KMS-11 (cell line): ENCODE results near the gene TMEM39B.

Experiments used
- H2AFZ ChIP-seq: fragments of 200-600 bp; sonication (generic); 2 replicates; pipeline ENCODE4 v1.6.1; 2016; ENCODE audit warnings: antibody characterized with exemption, mixed run types, low read depth
- H3K27ac ChIP-seq: fragments of 200-600 bp; sonication (generic); 2 replicates; pipeline ENCODE4 v1.6.1; 2016; ENCODE audit warnings: mild to moderate bottlenecking, mixed run types
- H3K27me3 ChIP-seq: fragments of 200-600 bp; sonication (generic); 2 replicates; pipeline ENCODE4 v1.6.1; 2017; ENCODE audit warnings: mild to moderate bottlenecking, low read depth, mixed run types, moderate library complexity; ENCODE audit not compliant: insufficient read depth
- H3K36me3 ChIP-seq: fragments of 200-600 bp; sonication (generic); 2 replicates; pipeline ENCODE4 v1.6.1; 2017; ENCODE audit warnings: mild to moderate bottlenecking, mixed run types; ENCODE audit not compliant: insufficient read depth
- H3K4me1 ChIP-seq: fragments of 200-600 bp; sonication (generic); 2 replicates; pipeline ENCODE4 v1.6.1; 2016; ENCODE audit warnings: mild to moderate bottlenecking, low read depth, mixed run types; ENCODE audit not compliant: poor library complexity, severe bottlenecking
- H3K4me2 ChIP-seq: fragments of 200-600 bp; sonication (generic); 2 replicates; pipeline ENCODE4 v1.7.0; 2016; ENCODE audit warnings: mild to moderate bottlenecking, mixed run types
- H3K4me3 ChIP-seq: fragments of 200-600 bp; sonication (generic); IDR thresholded peaks from 2 replicates; pipeline ENCODE4 v1.6.1; 2017; ENCODE audit warnings: low read depth, low read length, mixed read lengths; ENCODE audit not compliant: insufficient read depth
- H3K79me2 ChIP-seq: fragments of 200-600 bp; sonication (generic); 2 replicates; pipeline ENCODE4 v1.6.1; 2016; ENCODE audit warnings: low read depth, mixed run types; ENCODE audit not compliant: insufficient read depth
- H3K9ac ChIP-seq: fragments of 200-600 bp; sonication (generic); 2 replicates; pipeline ENCODE4 v1.6.1; 2016; ENCODE audit warnings: mild to moderate bottlenecking, mixed run types
- H4K20me1 ChIP-seq: fragments of 200-600 bp; sonication (generic); 2 replicates; pipeline ENCODE4 v1.6.1; 2016; ENCODE audit warnings: mild to moderate bottlenecking, mixed run types; ENCODE audit not compliant: insufficient read depth
- TF ChIP-seq, protein P1 (sequence below): fragments of 200-600 bp; sonication (generic); conservative IDR thresholded peaks from 2 replicates; pipeline ENCODE4 v1.6.1; 2017; ENCODE audit warnings: low read depth, mild to moderate bottlenecking, antibody characterized with exemption, low read length, moderate library complexity, mixed read lengths

Gene TMEM39B

DNA sequence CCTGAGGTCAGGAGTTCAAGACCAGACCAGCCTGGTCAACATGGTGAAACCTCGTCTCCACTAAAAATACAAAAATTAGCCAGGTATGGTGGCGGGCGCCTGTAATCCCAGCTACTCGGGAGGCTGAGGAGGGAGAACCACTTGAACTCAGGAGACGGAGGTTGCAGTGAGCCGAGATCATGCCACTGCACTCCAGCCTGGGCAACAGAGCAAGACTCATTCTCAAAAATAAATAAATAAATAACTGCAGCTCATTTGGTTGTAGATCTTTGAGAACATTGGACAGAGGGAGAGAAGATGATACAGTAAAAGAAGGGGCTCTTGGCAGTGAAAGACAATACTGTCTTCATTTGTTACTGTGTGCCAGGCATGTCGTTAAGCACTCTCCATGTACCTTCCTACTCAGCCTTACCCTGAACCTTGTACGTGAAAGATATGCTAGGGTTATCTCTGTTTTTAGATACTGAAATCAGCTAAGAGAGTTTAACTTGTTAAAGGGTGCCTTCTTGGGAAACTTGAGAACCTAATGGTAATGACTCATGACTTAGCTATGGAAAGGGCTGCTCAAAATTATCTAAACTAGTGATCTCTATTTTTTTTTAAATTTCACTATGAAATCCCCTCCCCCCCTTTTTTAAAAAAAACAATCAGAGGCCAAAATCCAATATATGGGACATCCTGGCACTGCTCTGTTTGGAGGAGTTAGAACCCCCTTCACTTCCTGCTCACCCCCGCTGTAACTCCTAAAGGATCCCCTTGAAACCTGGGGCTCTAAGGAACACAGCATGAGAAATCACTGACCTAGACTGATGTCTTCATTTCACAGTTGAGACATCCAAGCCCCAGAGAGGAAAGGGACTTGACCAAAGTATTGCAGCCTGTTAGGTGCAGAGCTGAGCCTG, 28.3 kb downstream of the TMEM39B start:
- H3K36me3 ChIP-seq = no peaks in the 10 kb centered on the region
- H3K9ac ChIP-seq = no peak overlapping the region
- H3K27me3 ChIP-seq = no peaks in the 10 kb centered on the region
- H3K4me3 ChIP-seq = no peak overlapping the region
- no peaks in the 10 kb centered on the region for H4K20me1 ChIP-seq
- no peak overlapping the region for H3K27ac ChIP-seq
- H3K4me2 ChIP-seq = no peak overlapping the region
- no peak overlapping the region for H2AFZ ChIP-seq
- no peaks in the 10 kb centered on the region for H3K4me1 ChIP-seq
- no peaks in the 10 kb centered on the region for H3K79me2 ChIP-seq
- TF ChIP-seq, protein P1, sequence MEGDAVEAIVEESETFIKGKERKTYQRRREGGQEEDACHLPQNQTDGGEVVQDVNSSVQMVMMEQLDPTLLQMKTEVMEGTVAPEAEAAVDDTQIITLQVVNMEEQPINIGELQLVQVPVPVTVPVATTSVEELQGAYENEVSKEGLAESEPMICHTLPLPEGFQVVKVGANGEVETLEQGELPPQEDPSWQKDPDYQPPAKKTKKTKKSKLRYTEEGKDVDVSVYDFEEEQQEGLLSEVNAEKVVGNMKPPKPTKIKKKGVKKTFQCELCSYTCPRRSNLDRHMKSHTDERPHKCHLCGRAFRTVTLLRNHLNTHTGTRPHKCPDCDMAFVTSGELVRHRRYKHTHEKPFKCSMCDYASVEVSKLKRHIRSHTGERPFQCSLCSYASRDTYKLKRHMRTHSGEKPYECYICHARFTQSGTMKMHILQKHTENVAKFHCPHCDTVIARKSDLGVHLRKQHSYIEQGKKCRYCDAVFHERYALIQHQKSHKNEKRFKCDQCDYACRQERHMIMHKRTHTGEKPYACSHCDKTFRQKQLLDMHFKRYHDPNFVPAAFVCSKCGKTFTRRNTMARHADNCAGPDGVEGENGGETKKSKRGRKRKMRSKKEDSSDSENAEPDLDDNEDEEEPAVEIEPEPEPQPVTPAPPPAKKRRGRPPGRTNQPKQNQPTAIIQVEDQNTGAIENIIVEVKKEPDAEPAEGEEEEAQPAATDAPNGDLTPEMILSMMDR = no peak

DNA sequence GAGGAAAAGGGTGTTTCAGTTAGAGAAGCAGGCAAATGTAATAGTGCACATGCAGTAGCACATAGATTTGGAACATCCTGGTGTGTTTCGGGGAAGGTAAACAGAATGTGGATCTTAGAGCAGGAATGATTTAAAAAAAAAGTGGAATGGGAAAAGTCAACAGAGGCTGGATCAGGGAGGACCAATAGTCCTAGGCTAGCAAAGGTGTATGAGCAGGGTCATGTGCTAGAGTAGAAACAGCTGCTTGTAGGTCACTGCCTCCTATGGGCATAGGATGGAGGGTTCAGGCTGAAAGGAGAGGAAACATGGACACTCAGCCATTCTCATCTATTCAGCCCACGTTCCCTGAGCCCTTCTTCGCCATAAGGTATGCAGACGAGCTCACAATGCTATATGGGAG, 31.4 kb downstream of the TMEM39B start:
- H3K27me3 ChIP-seq = no peaks in the 10 kb centered on the region
- TF ChIP-seq, protein P1 = no peak
- no peaks in the 10 kb centered on the region for H3K4me1 ChIP-seq
- H3K36me3 ChIP-seq = no peaks in the 10 kb centered on the region
- peaks cover 14% of the 10 kb centered on the region for H3K79me2 ChIP-seq
- H3K4me2 ChIP-seq = no peak overlapping the region
- H4K20me1 ChIP-seq = no peaks in the 10 kb centered on the region
- H3K27ac ChIP-seq = no peak overlapping the region
- H2AFZ ChIP-seq = no peak overlapping the region
- no peak overlapping the region for H3K4me3 ChIP-seq
- no peak overlapping the region for H3K9ac ChIP-seq

DNA sequence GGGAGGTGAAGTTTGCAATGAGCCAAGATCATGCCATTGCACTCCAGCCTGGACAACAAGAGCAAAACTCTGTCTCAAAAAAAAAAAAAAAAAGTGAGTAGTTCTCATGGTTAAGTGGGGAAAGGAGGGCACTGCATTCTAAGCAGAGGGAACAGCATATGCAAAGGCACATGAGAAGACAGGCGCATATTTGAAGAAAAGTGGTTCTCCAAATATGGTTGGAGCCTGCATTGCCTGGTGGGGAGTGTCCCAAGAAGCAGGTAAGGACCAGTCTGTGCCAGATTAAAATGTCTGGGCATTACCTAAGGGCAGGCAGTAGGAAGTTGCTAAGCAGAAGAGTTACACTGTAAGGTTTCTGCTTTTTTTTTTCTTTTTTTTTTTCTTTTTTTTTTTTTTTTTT, 32.6 kb downstream of the TMEM39B start:
- Histone ChIP-seq H3K79me2 (peaks cover 26% of the 10 kb centered on the region), H3K4me3 (no peak overlapping the region), H3K27ac (no peak overlapping the region), H3K36me3 (no peaks in the 10 kb centered on the region), H3K27me3 (no peaks in the 10 kb centered on the region), H2AFZ (no peak overlapping the region), H3K4me2 (no peak overlapping the region), H4K20me1 (no peaks in the 10 kb centered on the region; the same call in 1 of the 2 replicates), H3K9ac (no peak overlapping the region), H3K4me1 (peaks cover 12% of the 10 kb centered on the region)
- TF ChIP-seq, protein P1 = no peak

DNA sequence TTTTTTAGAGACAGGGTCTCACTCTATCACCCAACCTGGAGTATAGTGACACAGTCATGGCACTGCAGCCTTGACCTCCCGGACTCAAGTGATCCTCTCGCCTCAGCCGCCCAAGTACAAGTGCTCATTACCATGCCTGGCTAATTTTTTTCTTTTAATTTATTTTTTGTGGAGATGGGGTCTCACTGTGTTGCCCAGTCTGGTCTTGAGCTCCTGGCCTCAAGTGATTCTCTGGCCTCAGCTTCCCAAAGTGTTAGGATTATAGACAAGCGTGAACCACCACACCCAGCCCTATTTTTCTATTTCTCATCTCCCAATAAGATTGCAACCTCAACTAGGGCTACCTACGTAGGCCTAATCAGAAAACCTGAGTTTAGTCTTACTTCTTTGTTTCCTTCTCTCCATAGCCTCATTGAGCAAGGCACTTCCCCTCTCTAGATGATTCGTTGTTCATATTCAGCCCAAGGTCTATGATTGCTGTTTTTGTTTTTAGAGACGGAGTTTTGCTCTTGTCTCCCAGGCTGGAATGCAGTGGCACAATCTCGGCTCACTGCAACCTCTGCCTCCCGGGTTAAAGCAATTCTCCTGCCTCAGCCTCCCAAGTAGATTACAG, 34.0 kb downstream of the TMEM39B start:
- Histone ChIP-seq H3K9ac (no peak overlapping the region), H3K4me3 (no peak overlapping the region), H2AFZ (peak overlapping the region; percentile 77; the same call in 1 of the 2 replicates)

More for the DNA sequence above, 34.0 kb downstream of the TMEM39B start:
- peaks cover 40% of the 10 kb centered on the region for H3K79me2 ChIP-seq
- TF ChIP-seq, protein P1 = no peak
- no peaks in the 10 kb centered on the region for H3K27me3 ChIP-seq
- no peaks in the 10 kb centered on the region for H3K36me3 ChIP-seq
- H4K20me1 ChIP-seq = peaks cover 2% of the 10 kb centered on the region; the same call in 1 of the 2 replicates
- no peak overlapping the region; the same call in 1 of the 2 replicates for H3K4me2 ChIP-seq
- no peak overlapping the region for H3K27ac ChIP-seq
- H3K4me1 ChIP-seq = peaks cover 22% of the 10 kb centered on the region
